Right lobe of liver (tissue), 4 donors: ENCODE measurements around the gene HMGCS1.

Source experiments
- POLR2A ChIP-seq: fragments of 450-650 bp; IDR thresholded peaks from one replicate; pipeline ENCODE4 v1.6.1; 2017; ENCODE audit warnings: antibody characterized with exemption, mild to moderate bottlenecking
- TF ChIP-seq, protein P1 (sequence below), 4 donors: fragments of 200-600 bp in 3 of 4; fragments of 450-650 bp in 1 of 4; IDR thresholded peaks; one replicate each; pipeline versions ENCODE4 v1.5.1 to v1.8.0; 2016 to 2022; ENCODE audit warnings: antibody characterized with exemption in 4 of 4, mild to moderate bottlenecking in 2 of 4
- donor health status: DM: no; HTN: no; CAD: no.
- donor health status: DM: no; HTN: no; CAD: no.
- donor health status: DM: no; HTN: yes; CAD: no.

DNA sequence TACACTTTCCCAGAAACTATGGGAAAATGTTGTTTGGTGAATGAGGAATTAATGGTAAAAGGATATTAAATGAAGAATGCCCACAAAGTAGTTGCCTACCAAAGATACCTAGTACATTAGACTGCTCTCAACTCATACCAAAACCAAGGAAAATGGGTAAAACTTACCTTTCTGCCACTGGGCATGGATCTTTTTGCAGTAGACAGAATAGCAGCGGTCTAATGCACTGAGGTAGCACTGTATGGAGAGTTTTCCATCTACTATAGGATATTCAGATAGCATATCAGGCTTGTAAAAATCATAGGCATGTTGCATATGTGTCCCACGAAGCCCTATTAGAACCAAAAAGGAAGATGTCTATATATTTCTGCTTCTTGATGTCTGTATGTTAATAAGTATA is 16.4 kb downstream of the HMGCS1 start:
- TF ChIP-seq, protein P1, sequence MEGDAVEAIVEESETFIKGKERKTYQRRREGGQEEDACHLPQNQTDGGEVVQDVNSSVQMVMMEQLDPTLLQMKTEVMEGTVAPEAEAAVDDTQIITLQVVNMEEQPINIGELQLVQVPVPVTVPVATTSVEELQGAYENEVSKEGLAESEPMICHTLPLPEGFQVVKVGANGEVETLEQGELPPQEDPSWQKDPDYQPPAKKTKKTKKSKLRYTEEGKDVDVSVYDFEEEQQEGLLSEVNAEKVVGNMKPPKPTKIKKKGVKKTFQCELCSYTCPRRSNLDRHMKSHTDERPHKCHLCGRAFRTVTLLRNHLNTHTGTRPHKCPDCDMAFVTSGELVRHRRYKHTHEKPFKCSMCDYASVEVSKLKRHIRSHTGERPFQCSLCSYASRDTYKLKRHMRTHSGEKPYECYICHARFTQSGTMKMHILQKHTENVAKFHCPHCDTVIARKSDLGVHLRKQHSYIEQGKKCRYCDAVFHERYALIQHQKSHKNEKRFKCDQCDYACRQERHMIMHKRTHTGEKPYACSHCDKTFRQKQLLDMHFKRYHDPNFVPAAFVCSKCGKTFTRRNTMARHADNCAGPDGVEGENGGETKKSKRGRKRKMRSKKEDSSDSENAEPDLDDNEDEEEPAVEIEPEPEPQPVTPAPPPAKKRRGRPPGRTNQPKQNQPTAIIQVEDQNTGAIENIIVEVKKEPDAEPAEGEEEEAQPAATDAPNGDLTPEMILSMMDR (IDR thresholded peaks at IDR 0.05), result no peak
- no peak for TF ChIP-seq POLR2A
